T-helper 1 cell treated with Interleukin-12 subunit alpha and Interleukin-12 subunit beta and Interleukin-4 antibody, amounts not matched to agents 30 ng/mL and 1 ng/mL, for 36 hours (primary cell): Measurements from ENCODE around the gene LAMB1. TPM values are rescaled to one million over a fixed set of nuclear protein-coding genes. Genes with fewer than 3 reads are reported as not detected.

Experiments
- intact Hi-C: fragments of 100-400 bp; cut with micrococcal nuclease; formaldehyde crosslinking; loops from one replicate; pipeline ENCODE4 v1.15.1; 2024
- total RNA-seq: library from RNA; stranded (reverse); gene quantifications from 2 replicates; pipeline ENCODE4 v1.2.3, GENCODE V29; 2022

The LAMB1 gene
- total RNA-seq, 1 donor from 2014 or later = not detected

GRCh38 chr7:107948645-107949442, 54.1 kb downstream of the LAMB1 start:
- intact Hi-C loops = no loop called here

- intact Hi-C loops = no loop called here
Measured at GRCh38 chr7:107946881-107947280, 56.1 kb downstream of the LAMB1 start.

- intact Hi-C loops = no loop called here
Measured at GRCh38 chr7:107946451-107946850, 56.5 kb downstream of the LAMB1 start.

GRCh38 chr7:107945332-107945731, 57.6 kb downstream of the LAMB1 start:
- intact Hi-C loops = no loop called here

- intact Hi-C loops = no loop called here
Measured at GRCh38 chr7:107944411-107945169, 58.4 kb downstream of the LAMB1 start.

GRCh38 chr7:107943018-107943417, 59.9 kb downstream of the LAMB1 start:
- intact Hi-C loops = no loop called here

- intact Hi-C loops = no loop called here
Measured at GRCh38 chr7:107940951-107941350, 62.0 kb downstream of the LAMB1 start.

- intact Hi-C loops = no loop called here
Measured at GRCh38 chr7:107939573-107940489, 63.1 kb downstream of the LAMB1 start.

- intact Hi-C loops = no loop called here
Measured at GRCh38 chr7:107938456-107939250, 64.3 kb downstream of the LAMB1 start.

- intact Hi-C loops = no loop called here
Measured at GRCh38 chr7:107937531-107937930, 65.4 kb downstream of the LAMB1 start.

- intact Hi-C loops = no loop called here
Measured at GRCh38 chr7:107936312-107936711, 66.6 kb downstream of the LAMB1 start.

- intact Hi-C loops = no loop called here
Measured at GRCh38 chr7:107934991-107935770, 67.8 kb downstream of the LAMB1 start.

GRCh38 chr7:107933386-107934013, 69.5 kb downstream of the LAMB1 start:
- intact Hi-C loops = no loop called here

GRCh38 chr7:107932805-107933204, 70.2 kb downstream of the LAMB1 start:
- intact Hi-C loops = no loop called here

GRCh38 chr7:107931740-107932515, 71.0 kb downstream of the LAMB1 start:
- intact Hi-C loops = no loop called here

- intact Hi-C loops = loop anchor here (10.0 kb wide), 1 partner anchor 218 kb away; no protein-coding TSS in a partner anchor
Measured at GRCh38 chr7:107926481-107926880, 76.5 kb downstream of the LAMB1 start.

- intact Hi-C loops = loop anchor here (10.0 kb wide), 1 partner anchor 220 kb away; no protein-coding TSS in a partner anchor
Measured at GRCh38 chr7:107924841-107925504, 78.0 kb downstream of the LAMB1 start.

GRCh38 chr7:107922886-107923285, 80.1 kb downstream of the LAMB1 start:
- intact Hi-C loops = loop anchor here (10.0 kb wide), 1 partner anchor 222 kb away; no protein-coding TSS in a partner anchor
